Erythroblast (primary cell): ENCODE results near the gene UVSSA.
"Not testable (repeated sequence)": the region's sequence is repeated elsewhere in the genome, so short reads cannot be mapped to it uniquely, and the experiment has no call there.

Experiments used
- GATA1 ChIP-seq: IDR thresholded peaks from 2 replicates; pipeline ENCODE4 v1.6.1; 2011; ENCODE audit warnings: low read depth, mild to moderate bottlenecking, control low read depth, low read length, moderate library complexity
- POLR2A ChIP-seq: IDR thresholded peaks from 2 replicates; pipeline ENCODE4 v1.6.1; 2011; ENCODE audit warnings: mild to moderate bottlenecking, low read length

DNA sequence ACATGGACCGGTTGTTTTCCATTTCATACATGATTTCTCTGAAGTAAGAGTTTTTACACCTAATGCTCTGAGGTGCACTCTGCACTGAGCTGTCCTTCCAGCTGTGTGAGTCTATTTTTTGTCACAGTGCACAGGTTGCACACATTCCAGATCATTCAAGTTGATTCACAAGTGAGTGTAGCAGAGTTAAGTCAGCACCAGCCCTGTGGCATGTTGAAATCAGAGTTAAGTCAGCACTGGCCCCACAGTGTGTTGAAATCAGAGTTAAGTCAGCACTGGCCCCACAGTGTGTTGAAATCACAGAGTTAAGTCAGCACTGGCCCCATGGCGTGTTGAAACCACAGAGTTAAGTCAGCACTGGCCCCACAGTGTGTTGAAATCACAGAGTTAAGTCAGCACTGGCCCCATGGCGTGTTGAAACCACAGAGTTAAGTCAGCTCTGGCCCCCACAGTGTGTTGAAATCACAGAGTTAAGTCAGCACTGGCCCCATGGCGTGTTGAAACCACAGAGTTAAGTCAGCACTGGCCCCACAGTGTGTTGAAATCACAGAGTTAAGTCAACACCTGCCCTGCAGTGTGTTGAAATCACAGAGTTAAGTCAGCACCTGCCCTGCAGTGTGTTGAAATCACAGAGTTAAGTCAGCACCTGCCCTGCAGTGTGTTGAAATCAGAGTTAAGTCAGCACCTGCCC, 11.7 kb upstream of the UVSSA start:
- TF ChIP-seq POLR2A, GATA1: not testable (repeated sequence)
